ENCODE results near the gene MRPS16. TPM values are rescaled to one million over a fixed set of nuclear protein-coding genes. Genes with fewer than 3 reads are reported as not detected.

Gene MRPS16
- total RNA-seq, 4 donors from 2014 or later, result 41.8 to 57.6 (median 53.1) TPM

DNA sequence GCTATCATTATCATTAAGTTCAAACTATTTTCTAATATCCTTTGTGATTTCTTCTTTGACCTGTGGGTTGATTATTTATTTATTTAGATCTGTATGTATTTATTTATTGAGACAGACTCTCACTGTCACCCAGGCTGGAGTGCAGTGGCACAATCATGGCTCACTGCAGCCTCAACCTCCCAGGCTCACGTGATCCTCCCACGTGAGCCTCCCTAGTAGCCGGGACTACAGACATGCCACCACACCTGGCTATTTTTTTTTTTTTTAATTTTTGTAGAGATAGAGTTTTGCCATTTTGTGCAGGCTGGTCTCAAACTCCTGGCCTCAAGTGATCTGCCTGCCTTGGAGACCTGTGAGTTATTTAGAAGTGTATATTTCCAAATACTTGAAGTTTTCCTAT, 28.7 kb upstream of the MRPS16 start:
- Histone ChIP-seq H3K4me3 (replicated peaks in 1 of 3) (no peak overlapping the region), H3K27me3 (no peaks in the 10 kb centered on the region), H3K4me1 (no peaks in the 10 kb centered on the region), H3K36me3 (no peaks in the 10 kb centered on the region), H3K9me3 (no peaks in the 10 kb centered on the region), H3K27ac (no peak overlapping the region)
- intact Hi-C loops (cut with DNase I), result no loop called here
- TF ChIP-seq POLR2A (IDR thresholded peaks at IDR 0.05) (no peak), CTCF (IDR thresholded peaks at IDR 0.05) (no peak)
- no peak for DNase-seq
- 92 to 96% methylated on average over 3 of the region's 3 CpGs for WGBS, 2 donors

DNA sequence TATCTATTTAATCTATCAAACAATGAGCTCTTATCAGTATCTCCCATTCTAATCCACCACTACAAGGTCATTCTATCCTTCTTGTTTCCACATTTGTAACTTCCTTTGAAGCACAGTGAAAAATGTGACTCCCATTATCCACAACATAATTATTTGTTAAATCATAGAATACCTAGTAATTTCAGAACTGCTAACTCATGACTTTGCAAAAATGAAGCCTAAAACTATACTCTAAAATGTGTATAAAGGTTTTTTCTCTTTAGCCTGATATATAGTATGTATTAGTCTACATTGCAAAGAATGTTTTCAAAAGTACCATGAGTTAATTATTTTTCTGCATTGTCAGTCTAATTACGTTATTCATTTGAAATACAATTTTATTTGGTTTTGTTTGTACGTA, 12.0 kb upstream of the MRPS16 start:
- Histone ChIP-seq H3K36me3 (no peaks in the 10 kb centered on the region), H3K4me1 (no peaks in the 10 kb centered on the region), H3K27me3 (no peaks in the 10 kb centered on the region), H3K9me3 (no peaks in the 10 kb centered on the region), H3K4me3 (replicated peaks in 1 of 3) (no peak overlapping the region), H3K27ac (no peak overlapping the region)
- no peak for DNase-seq
- intact Hi-C loops (cut with DNase I), result no loop called here
- TF ChIP-seq CTCF (IDR thresholded peaks at IDR 0.05), result no peak
- no peak for TF ChIP-seq POLR2A (IDR thresholded peaks at IDR 0.05)
- WGBS, 2 donors, result 90 to 91% methylated on average over 2 of the region's 2 CpGs

- intact Hi-C loops (cut with DNase I), result no loop called here
- Histone ChIP-seq H3K4me1 (no peaks in the 10 kb centered on the region), H3K36me3 (no peaks in the 10 kb centered on the region), H3K27me3 (no peaks in the 10 kb centered on the region), H3K27ac (no peak overlapping the region), H3K9me3 (no peaks in the 10 kb centered on the region), H3K4me3 (replicated peaks in 1 of 3) (no peak overlapping the region)
- 41 to 46% methylated on average over 1 of the region's 1 CpG for WGBS, 2 donors
- TF ChIP-seq POLR2A (IDR thresholded peaks at IDR 0.05) (no peak), CTCF (IDR thresholded peaks at IDR 0.05) (peak in 3 of 6 experiments; percentile 21 to 48 (median 34))
- no peak for DNase-seq
Measured at GRCh38 chr10:73263693-73264347, 11.4 kb upstream of the MRPS16 start.

DNA sequence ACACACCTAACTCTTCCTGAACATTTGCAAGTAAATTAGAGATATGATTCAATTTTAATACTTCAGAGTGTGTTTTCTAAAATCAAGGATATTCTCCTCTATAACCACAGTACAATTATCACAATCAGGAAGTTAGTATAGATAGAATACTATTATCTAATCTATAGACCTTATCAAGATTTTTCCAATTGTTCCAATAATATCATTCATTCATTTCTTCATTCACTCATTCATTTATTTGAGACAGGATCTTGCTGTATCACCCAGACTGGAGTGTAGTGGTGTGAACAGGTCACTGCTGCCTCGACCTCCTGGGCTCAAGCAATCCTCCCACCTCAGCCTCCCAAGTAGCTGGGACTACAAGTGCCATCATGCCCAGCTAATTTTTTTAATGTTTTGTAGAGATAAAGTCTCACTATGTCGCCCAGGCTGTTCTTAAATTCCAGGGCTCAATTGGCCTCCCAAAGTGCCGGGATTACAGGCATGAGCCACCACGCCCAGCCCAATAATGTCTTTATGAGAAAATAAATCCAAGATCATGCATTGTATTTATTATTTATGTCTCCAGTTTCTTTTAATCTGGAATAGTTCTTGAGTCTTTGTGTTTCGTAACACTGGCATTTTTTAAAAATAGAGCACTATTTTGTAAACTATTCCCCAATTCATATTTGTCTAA, 10.6 kb upstream of the MRPS16 start:
- H3K27ac ChIP-seq, result no peak overlapping the region
- no peaks in the 10 kb centered on the region for H3K9me3 ChIP-seq
- H3K4me3 ChIP-seq (replicated peaks in 1 of 3), result no peak overlapping the region
- no peaks in the 10 kb centered on the region for H3K36me3 ChIP-seq
- TF ChIP-seq POLR2A (IDR thresholded peaks at IDR 0.05) (no peak), CTCF (IDR thresholded peaks at IDR 0.05) (no peak)
- no peaks in the 10 kb centered on the region for H3K4me1 ChIP-seq
- DNase-seq, result no peak
- intact Hi-C loops (cut with DNase I), result no loop called here
- H3K27me3 ChIP-seq, result no peaks in the 10 kb centered on the region
- WGBS, 2 donors, result 83 to 88% methylated on average over 5 of the region's 5 CpGs

DNA sequence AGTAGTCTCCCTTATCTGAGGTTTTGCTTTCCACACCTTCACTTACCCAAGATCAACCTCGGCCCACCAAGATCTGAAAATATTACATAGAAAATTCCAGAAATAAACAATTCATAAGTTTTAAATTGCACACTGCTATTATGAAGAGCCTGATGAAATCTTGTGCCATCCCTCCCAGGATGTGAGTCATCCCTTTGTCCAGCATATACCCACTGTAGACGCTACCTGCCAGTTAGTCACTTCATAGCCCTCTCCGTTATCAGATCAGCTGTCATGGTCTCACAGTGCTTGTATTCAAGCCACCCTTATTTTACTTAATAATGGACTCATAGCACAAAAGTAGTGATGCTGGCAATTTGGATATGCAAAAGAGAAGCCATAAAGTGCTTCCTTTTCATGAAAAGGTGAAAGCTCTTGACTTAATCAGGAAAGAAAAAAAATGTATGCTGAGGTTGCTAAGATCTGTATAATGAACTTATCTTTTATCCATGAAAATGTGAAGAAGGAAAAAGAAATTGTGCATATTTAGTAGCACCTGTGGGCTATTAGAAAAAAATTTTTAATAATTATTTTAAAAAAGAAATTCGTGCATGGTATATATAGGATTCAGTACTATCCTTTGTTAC, 9.8 kb upstream of the MRPS16 start:
- intact Hi-C loops (cut with DNase I), result no loop called here
- Histone ChIP-seq H3K4me1 (no peaks in the 10 kb centered on the region), H3K9me3 (no peaks in the 10 kb centered on the region), H3K27me3 (no peaks in the 10 kb centered on the region), H3K4me3 (replicated peaks in 1 of 3) (no peak overlapping the region), H3K36me3 (no peaks in the 10 kb centered on the region), H3K27ac (no peak overlapping the region)
- no peak for DNase-seq
- no peak for TF ChIP-seq POLR2A (IDR thresholded peaks at IDR 0.05)
- no peak for TF ChIP-seq CTCF (IDR thresholded peaks at IDR 0.05)
- WGBS, 2 donors, result 76% methylated on average over 4 of the region's 4 CpGs
